SK-N-SH treated with all-trans-retinoic acid at 6 μM for 48 hours (cell line): ENCODE results near the gene ABI3.

Source experiments
- ATAC-seq: fragments of 200-7000 bp; cut with Tn5 transposase; 3 replicates; pipeline ENCODE4 v1.9.1; 2020; ENCODE audit warnings: mild to moderate bottlenecking, moderate library complexity
- CREB5 ChIP-seq: fragments of 250-450 bp; sonication (Bioruptor Pico); IDR thresholded peaks from 2 replicates; pipeline ENCODE4 v1.5.1; 2020; ENCODE audit warnings: low read depth, mild to moderate bottlenecking, moderate library complexity
- CSDC2 ChIP-seq: fragments of 250-450 bp; sonication (Bioruptor Pico); IDR thresholded peaks from 2 replicates; pipeline ENCODE4 v1.5.0; 2020; ENCODE audit warnings: mild to moderate bottlenecking, moderate library complexity
- CSRNP3 ChIP-seq: fragments of 250-450 bp; sonication (Bioruptor Pico); IDR thresholded peaks from 2 replicates; pipeline ENCODE4 v1.5.1; 2021; ENCODE audit warnings: mild to moderate bottlenecking, moderate library complexity
- ISL1 ChIP-seq: fragments of 250-450 bp; sonication (Bioruptor Pico); IDR thresholded peaks from 2 replicates; pipeline ENCODE4 v2.1.2; 2022; ENCODE audit warnings: mild to moderate bottlenecking, moderate library complexity
- OSR1 ChIP-seq: fragments of 250-450 bp; sonication (Bioruptor Pico); IDR thresholded peaks from 2 replicates; pipeline ENCODE4 v1.8.0; 2022; ENCODE audit warnings: moderate library complexity, mild to moderate bottlenecking, inconsistent platforms
- PATZ1 ChIP-seq: fragments of 250-450 bp; sonication (Bioruptor Pico); IDR thresholded peaks from 2 replicates; pipeline ENCODE4 v1.8.0; 2020; ENCODE audit warnings: mild to moderate bottlenecking, moderate library complexity, borderline replicate concordance
- PPARA ChIP-seq: fragments of 250-450 bp; sonication (Bioruptor Pico); IDR thresholded peaks from 2 replicates; pipeline ENCODE4 v1.5.0; 2020; ENCODE audit warnings: mild to moderate bottlenecking, borderline replicate concordance
- RARB ChIP-seq: fragments of 250-450 bp; sonication (Bioruptor Pico); IDR thresholded peaks from 2 replicates; pipeline ENCODE4 v1.8.0; 2021; ENCODE audit warnings: mild to moderate bottlenecking, moderate library complexity
- SNAI2 ChIP-seq: fragments of 250-450 bp; sonication (Bioruptor Pico); IDR thresholded peaks from 2 replicates; pipeline ENCODE4 v1.5.0; 2020; ENCODE audit warnings: mild to moderate bottlenecking, moderate library complexity
- TCF4 ChIP-seq: fragments of 250-450 bp; sonication (Bioruptor Pico); IDR thresholded peaks from 2 replicates; pipeline ENCODE4 v1.8.0; 2021; ENCODE audit warnings: mild to moderate bottlenecking, moderate library complexity, borderline replicate concordance
- TSHZ2 ChIP-seq: fragments of 250-450 bp; sonication (Bioruptor Pico); IDR thresholded peaks from 2 replicates; pipeline ENCODE4 v1.5.0; 2020; ENCODE audit warnings: mild to moderate bottlenecking, moderate library complexity
- ZC3H10 ChIP-seq: fragments of 250-450 bp; sonication (Bioruptor Pico); IDR thresholded peaks from 2 replicates; pipeline ENCODE4 v1.5.1; 2021; ENCODE audit warnings: mild to moderate bottlenecking, moderate library complexity
- ZFP3 ChIP-seq: fragments of 250-450 bp; sonication (Bioruptor Pico); IDR thresholded peaks from 2 replicates; pipeline ENCODE4 v1.5.0; 2020; ENCODE audit warnings: mild to moderate bottlenecking, moderate library complexity
- ZFP30 ChIP-seq: fragments of 450-650 bp; formaldehyde crosslinking; IDR thresholded peaks from 2 replicates; pipeline ENCODE4 v1.5.0; 2022; ENCODE audit warnings: mild to moderate bottlenecking, moderate library complexity
- ZNF565 ChIP-seq: fragments of 450-650 bp; formaldehyde crosslinking; conservative IDR thresholded peaks from 2 replicates; pipeline ENCODE4 v1.5.0; 2020; ENCODE audit warnings: low read depth, mild to moderate bottlenecking, moderate library complexity
- ZNF70 ChIP-seq: fragments of 450-650 bp; formaldehyde crosslinking; IDR thresholded peaks from 2 replicates; pipeline ENCODE4 v1.5.0; 2020; ENCODE audit warnings: mild to moderate bottlenecking, moderate library complexity

Gene ABI3

GRCh38 chr17:49239963-49240362 is 29.5 kb downstream of the ABI3 start:
- TF ChIP-seq ZFP30 (CRISPR knock-in tag) = no peak
- TF ChIP-seq, all 23 proteins: peak for 0
- ATAC-seq = no peak

GRCh38 chr17:49240619-49241018 is 30.1 kb downstream of the ABI3 start:
- ATAC-seq = no peak
- TF ChIP-seq CSDC2 (CRISPR knock-in tag) (no peak), ZFP3 (CRISPR knock-in tag) (no peak), TSHZ2 (CRISPR knock-in tag) (no peak), ZC3H10 (CRISPR knock-in tag) (no peak), ZFP30 (CRISPR knock-in tag) (no peak), PPARA (CRISPR knock-in tag) (no peak), OSR1 (CRISPR knock-in tag) (no peak), CSRNP3 (no peak), ZNF70 (CRISPR knock-in tag) (no peak), SNAI2 (CRISPR knock-in tag) (no peak), TCF4 (CRISPR knock-in tag) (no peak), RARB (no peak), CREB5 (CRISPR knock-in tag) (no peak), ISL1 (CRISPR knock-in tag) (no peak)

- TF ChIP-seq ZC3H10 (CRISPR knock-in tag) (no peak), TSHZ2 (CRISPR knock-in tag) (no peak), OSR1 (CRISPR knock-in tag) (no peak), SNAI2 (CRISPR knock-in tag) (no peak), ZNF70 (CRISPR knock-in tag) (no peak), CSDC2 (CRISPR knock-in tag) (no peak), ZNF565 (CRISPR knock-in tag) (no peak), PATZ1 (CRISPR knock-in tag) (no peak), ISL1 (CRISPR knock-in tag) (no peak), ZFP3 (CRISPR knock-in tag) (no peak)
These were observed 30.5 kb downstream of the ABI3 start for GRCh38 chr17:49241040-49241439.

GRCh38 chr17:49241692-49242397 is 31.3 kb downstream of the ABI3 start:
- no peak; the same call in 1 of the 3 replicates for ATAC-seq
- TF ChIP-seq ZC3H10 (CRISPR knock-in tag) (no peak), SNAI2 (CRISPR knock-in tag) (no peak), ZFP30 (CRISPR knock-in tag) (no peak), TCF4 (CRISPR knock-in tag) (no peak), ZNF70 (CRISPR knock-in tag) (no peak)

More at GRCh38 chr17:49241040-49241439, 30.5 kb downstream of the ABI3 start:
- no peak for ATAC-seq
